ENCODE results near the gene SLC26A4.
"Not testable (repeated sequence)": the region's sequence is repeated elsewhere in the genome, so short reads cannot be mapped to it uniquely, and the experiment has no call there.

The SLC26A4 gene

GRCh38 chr7:107660381-107661080 lies at the start of gene SLC26A4:
Gene SLC26A4 (plus strand): TSS chr7:107660828. CDS start chr7:107661642, 814 bp downstream.
- no peak for DNase-seq

DNA sequence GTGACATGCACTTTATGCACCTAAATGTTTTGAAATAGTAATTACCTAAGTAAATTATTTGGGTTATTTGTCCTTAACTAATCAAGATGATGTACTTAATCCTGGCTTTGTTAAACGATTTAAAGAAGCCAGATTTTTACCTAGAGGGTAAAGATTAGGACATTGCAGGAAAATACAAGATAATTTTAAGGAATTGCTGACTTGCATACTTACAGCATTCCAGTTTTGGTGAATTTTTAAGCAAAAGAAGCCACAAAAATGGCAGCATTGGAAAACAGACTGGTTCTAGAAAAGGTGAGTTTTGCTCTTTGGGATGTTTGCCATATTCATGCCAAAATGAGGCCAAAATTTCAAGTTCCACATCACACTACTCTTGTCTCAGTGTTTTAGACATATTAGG lies 47.2 kb upstream of the SLC26A4 start:
- DNase-seq = no peak

- DNase-seq = no peak
Measured at GRCh38 chr7:107613948-107614347, 46.7 kb upstream of the SLC26A4 start.

GRCh38 chr7:107614425-107614824 lies 46.2 kb upstream of the SLC26A4 start:
- DNase-seq = no peak

GRCh38 chr7:107615910-107616680 lies 44.5 kb upstream of the SLC26A4 start:
- DNase-seq = no peak

GRCh38 chr7:107622429-107622828 lies 38.2 kb upstream of the SLC26A4 start:
- no peak for DNase-seq

DNA sequence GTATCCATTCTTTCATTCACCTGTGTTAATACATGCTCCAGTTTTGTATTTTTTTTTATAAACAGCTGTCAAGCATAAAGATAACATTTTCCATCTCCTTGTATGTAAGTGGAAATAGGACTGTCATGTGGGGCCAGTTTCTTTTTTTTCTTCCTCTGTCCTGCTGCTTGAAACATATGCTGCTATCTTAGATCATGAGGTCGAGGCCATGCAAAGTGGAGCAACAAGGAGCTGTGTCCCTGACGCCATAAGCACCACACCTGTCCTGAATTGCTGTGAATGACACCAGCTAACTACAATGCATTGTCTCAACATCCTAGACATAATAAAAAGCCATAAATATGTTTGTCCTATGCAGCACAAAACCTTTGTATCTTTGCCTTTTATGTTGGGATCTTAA lies 37.7 kb upstream of the SLC26A4 start:
- no peak for DNase-seq

- DNase-seq = no peak
Measured at GRCh38 chr7:107627002-107627401, 33.6 kb upstream of the SLC26A4 start.

GRCh38 chr7:107628461-107629064 lies 32.1 kb upstream of the SLC26A4 start:
- DNase-seq = no peak

DNA sequence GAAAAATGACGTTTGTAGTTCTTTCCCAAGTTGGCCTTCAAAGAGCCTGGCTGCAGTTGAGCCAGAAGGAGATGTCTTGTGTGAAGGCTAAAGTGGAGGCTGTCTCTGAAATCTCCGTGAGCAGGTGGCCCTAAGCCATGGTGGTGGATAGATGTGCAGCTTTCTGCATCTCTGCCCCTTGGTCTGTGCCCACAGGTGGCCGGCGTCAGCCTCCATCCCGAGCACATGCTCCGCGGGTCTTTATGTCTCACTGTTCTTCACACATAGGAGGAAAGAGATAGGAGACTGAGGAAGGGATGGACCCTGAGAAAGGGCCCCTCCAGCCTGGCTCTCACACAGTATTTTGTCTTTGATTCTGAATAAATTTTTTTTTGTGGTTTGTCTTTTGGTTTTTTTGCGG lies 30.3 kb upstream of the SLC26A4 start:
- no peak for DNase-seq

GRCh38 chr7:107631588-107632491 lies 28.8 kb upstream of the SLC26A4 start:
- DNase-seq = no peak

GRCh38 chr7:107632492-107632865 lies 28.1 kb upstream of the SLC26A4 start:
- no peak for DNase-seq

GRCh38 chr7:107638594-107638993 lies 22.0 kb upstream of the SLC26A4 start:
- no peak for DNase-seq

DNA sequence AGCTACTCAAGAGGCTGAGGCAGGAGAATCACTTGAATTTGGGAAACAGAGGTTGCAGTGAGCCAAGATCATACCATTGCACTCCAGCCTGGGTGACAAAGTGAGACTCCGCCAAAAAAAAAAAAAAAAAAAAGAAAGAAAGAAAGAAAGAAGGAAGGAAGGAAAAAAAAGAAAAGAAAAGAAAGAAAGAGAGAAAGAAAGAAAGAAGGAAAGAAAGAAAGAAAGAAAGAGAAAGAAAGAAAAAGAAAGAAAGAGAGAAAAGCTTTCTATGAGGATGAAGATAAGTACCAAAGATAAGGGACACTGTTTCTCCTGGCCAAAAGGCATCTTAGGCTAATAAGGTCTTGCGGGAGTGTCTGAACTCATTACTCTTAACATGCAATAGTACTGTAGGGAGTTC lies 21.6 kb upstream of the SLC26A4 start:
- not testable (repeated sequence) for DNase-seq

DNA sequence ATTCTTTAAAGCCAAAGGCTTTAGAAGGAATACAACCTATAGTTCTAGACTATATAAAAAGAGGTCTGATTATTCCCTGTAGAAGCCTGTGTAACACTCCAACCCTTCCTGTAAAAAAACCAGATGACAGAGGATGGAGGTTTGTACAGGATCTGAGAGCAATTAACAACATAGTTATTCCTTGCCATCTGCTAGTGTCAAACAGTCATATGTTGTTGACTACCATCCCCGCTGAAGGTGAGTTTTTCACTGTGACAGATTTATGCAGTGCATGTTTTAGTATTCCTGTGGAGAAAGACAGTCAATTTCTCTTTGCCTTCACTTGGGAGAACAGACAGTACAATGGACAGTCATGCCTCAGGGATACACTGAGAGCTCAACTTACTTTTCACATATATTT lies 19.0 kb upstream of the SLC26A4 start:
- DNase-seq = no peak

GRCh38 chr7:107642501-107642900 lies 18.1 kb upstream of the SLC26A4 start:
- no peak for DNase-seq

- DNase-seq = no peak
Measured at GRCh38 chr7:107643407-107643806, 17.2 kb upstream of the SLC26A4 start.

DNA sequence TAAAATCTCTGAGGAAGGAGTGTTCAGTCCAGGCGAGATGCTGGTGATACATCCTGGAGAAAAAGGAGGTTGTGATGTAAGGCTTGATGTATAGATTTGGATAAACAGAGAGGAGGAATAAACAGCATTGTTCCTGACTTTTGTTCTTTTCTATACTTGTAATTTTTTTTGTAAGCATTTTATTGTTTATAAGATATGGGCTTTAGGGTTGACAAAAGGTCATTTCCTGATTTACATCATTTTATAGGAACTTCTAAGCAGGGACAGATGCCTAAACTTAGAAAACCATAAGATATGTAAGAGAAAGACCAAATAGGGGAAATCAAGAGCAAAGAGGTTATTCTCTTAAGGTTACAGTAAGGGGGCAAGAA lies 16.7 kb upstream of the SLC26A4 start:
- no peak for DNase-seq

- no peak for DNase-seq
Measured at GRCh38 chr7:107644309-107644974, 16.2 kb upstream of the SLC26A4 start.

GRCh38 chr7:107652642-107653041 lies 8.0 kb upstream of the SLC26A4 start:
- DNase-seq = no peak

DNA sequence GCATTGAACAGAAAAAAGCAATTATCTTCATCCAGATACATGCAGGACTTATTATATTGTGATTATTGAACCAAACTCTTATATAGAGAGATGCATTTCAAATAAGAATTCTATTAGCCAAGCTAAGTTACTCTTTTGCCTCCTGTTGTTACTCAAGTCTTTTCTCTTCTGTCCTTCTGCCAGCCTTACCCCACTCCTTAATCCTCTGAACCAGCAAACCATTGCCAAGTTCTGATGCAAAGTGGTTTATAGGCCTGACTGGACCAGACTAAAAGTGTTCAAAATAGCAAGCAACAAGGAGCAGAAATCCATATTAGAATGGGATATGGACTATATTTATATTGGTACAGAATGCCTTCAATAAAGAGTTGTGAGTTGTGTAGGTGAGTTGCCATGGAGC lies 2.2 kb upstream of the SLC26A4 start:
- DNase-seq = no peak

DNA sequence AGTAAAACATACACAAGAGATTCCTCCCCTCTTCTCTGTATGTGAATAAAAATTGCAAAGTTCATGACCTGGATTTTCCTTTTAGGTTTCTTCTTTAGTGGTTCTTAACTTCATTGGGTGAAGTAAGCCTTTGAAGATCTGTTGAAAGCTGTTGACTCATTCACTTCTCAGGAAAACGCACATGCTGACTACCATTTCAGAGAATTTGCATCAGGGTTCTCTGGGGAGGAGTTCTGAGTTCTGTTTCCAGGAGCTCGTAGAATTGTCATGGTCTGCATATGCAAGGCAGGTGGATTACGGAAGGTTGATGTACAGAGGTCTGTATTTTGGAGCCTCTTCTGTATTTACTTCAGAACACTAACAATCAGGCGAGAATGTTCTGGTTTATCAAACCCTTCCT lies 962 bp upstream of the SLC26A4 start:
- DNase-seq = no peak

Measured in left hindlimb (tissue), 1 donor.